H1 (cell line): ENCODE measurements around the gene ADAD2.

Experiments used
- BRCA1 ChIP-seq: IDR thresholded peaks from 2 replicates; pipeline ENCODE4 v1.6.1; 2012; ENCODE audit warnings: low read depth, low read length, improper control_type of control experiment
- CTCF ChIP-seq, 3 experiments: IDR thresholded peaks; 1 replicate in 2 of 3; 2 replicates in 1 of 3; pipeline versions ENCODE4 v1.5.1 to v1.6.1; 2011; ENCODE audit warnings: low read length in 3 of 3, mild to moderate bottlenecking in 3 of 3, inconsistent platforms in 2 of 3, low read depth in 1 of 3, moderate library complexity in 1 of 3; ENCODE audit not compliant: insufficient read depth in 1 of 3; ENCODE audit errors: control extremely low read depth in 1 of 3
- GABPA ChIP-seq: IDR thresholded peaks from 2 replicates; pipeline ENCODE4 v1.6.1; 2011; ENCODE audit warnings: mild to moderate bottlenecking, low read length, moderate library complexity, borderline replicate concordance; ENCODE audit not compliant: insufficient read depth
- RXRA ChIP-seq: IDR thresholded peaks from 2 replicates; pipeline ENCODE4 v1.6.1; 2011; ENCODE audit warnings: low read depth, mild to moderate bottlenecking, low read length, moderate library complexity; ENCODE audit not compliant: insufficient read depth

- TF ChIP-seq RXRA (no peak), GABPA (no peak), CTCF (IDR thresholded peaks at IDR 0.05; ENCODE audit: control extremely low read depth in 1 of 3, insufficient read depth in 1 of 3, low read depth in 1 of 3, low read length in 3 of 3) (no peak), BRCA1 (no peak)
Measured at GRCh38 chr16:84177741-84178073, 13.2 kb upstream of the ADAD2 start.
